Fibroblast of skin of left biceps (primary cell): ENCODE results near the gene RPGR.

Experiments used
- DNase-seq, 2 experiments: peaks; one replicate each; pipeline ENCODE4 v3.0.0-alpha.2; 2013; ENCODE audit warnings: low read depth in 2 of 2

RPGR gene

GRCh38 chrX:38262715-38263620 is 64.3 kb downstream of the RPGR start:
- no peak for DNase-seq

- DNase-seq: no peak
Observed at GRCh38 chrX:38260231-38260630, 67.1 kb downstream of the RPGR start.

- no peak for DNase-seq
Observed at GRCh38 chrX:38256019-38256418, 71.3 kb downstream of the RPGR start.

GRCh38 chrX:38249965-38250364 is 77.3 kb downstream of the RPGR start:
- DNase-seq: no peak

GRCh38 chrX:38247051-38247450 is 80.3 kb downstream of the RPGR start:
- DNase-seq: no peak

GRCh38 chrX:38240541-38240940 is 86.8 kb downstream of the RPGR start:
- no peak for DNase-seq

GRCh38 chrX:38236901-38237615 is 90.3 kb downstream of the RPGR start:
- DNase-seq: no peak

- DNase-seq: no peak
Observed at GRCh38 chrX:38233891-38234667, 93.2 kb downstream of the RPGR start.

- no peak for DNase-seq
Observed at GRCh38 chrX:38232079-38232686, 95.1 kb downstream of the RPGR start.

GRCh38 chrX:38225093-38225492 is 102.2 kb downstream of the RPGR start:
- no peak for DNase-seq

- DNase-seq: no peak
Observed at GRCh38 chrX:38224160-38224559, 103.1 kb downstream of the RPGR start.

- no peak for DNase-seq
Observed at GRCh38 chrX:38221391-38221929, 105.8 kb downstream of the RPGR start.

GRCh38 chrX:38220415-38221390 is 106.6 kb downstream of the RPGR start, which contains the start of gene SRPX:
TSS of gene SRPX (minus strand) at chrX:38220871. CDS start at chrX:38220792, 79 bp downstream.
- no peak for DNase-seq

- no peak for DNase-seq
Observed at GRCh38 chrX:38220024-38220414, 107.3 kb downstream of the RPGR start.
